ENCODE data around the gene CMTM7. TPM values are rescaled to one million over a fixed set of nuclear protein-coding genes. Genes with fewer than 3 reads are reported as not detected.
"Not testable (repeated sequence)": the region's sequence is repeated elsewhere in the genome, so short reads cannot be mapped to it uniquely, and the experiment has no call there.

The CMTM7 gene
- polyA plus RNA-seq, 1 of the 3 experiments (the other 2 are of a cell fraction) = 50.1 TPM

- Histone ChIP-seq H3K4me1 (ENCODE audit: control insufficient read depth in 1 of 2, insufficient read depth in 2 of 2, low read depth in 1 of 2, low read length in 1 of 2) (peaks cover 0 to 7% of the 10 kb centered on the region in 2 experiments; a peak in 1 of 4 replicates), H4K20me1 (ENCODE audit: insufficient read depth) (no peaks in the 10 kb centered on the region), H3K79me2 (ENCODE audit: insufficient read depth) (no peaks in the 10 kb centered on the region), H3K27me3 (ENCODE audit: insufficient read depth) (no peaks in the 10 kb centered on the region), H3K4me2 (no peak overlapping the region), H3K36me3 (replicated peaks in 1 of 2; ENCODE audit: control insufficient read depth in 1 of 2, insufficient read depth in 2 of 2, low read length in 1 of 2) (no peaks in the 10 kb centered on the region), H3K4me3 (ENCODE audit: low read depth in 2 of 2, low read length in 1 of 2) (no peak overlapping the region), H3K9me3 (no peaks in the 10 kb centered on the region), H2AFZ (ENCODE audit: low read depth) (no peak overlapping the region), H3K27ac (ENCODE audit: low read depth in 2 of 2, low read length in 1 of 2) (no peak overlapping the region), H3K9me2 (no peaks in the 10 kb centered on the region), H3F3A (replicated peaks; ENCODE audit: insufficient read depth) (no peaks in the 10 kb centered on the region), H3K9ac (no peak overlapping the region)
- no peak for DNase-seq
- TF ChIP-seq GATA2 (CRISPR knock-in tag; IDR thresholded peaks at IDR 0.05) (no peak), REST (IDR thresholded peaks at IDR 0.05; ENCODE audit: low read depth, low read length) (no peak), USF2 (IDR thresholded peaks at IDR 0.05; ENCODE audit: borderline replicate concordance, low read depth, low read length) (no peak), SMC3 (IDR thresholded peaks at IDR 0.05; ENCODE audit: low read depth, low read length) (no peak), NRF1 (IDR thresholded peaks at IDR 0.05; ENCODE audit: low read depth, low read length) (no peak), JUND (IDR thresholded peaks at IDR 0.05) (no peak)
- TF ChIP-seq, protein P1, sequence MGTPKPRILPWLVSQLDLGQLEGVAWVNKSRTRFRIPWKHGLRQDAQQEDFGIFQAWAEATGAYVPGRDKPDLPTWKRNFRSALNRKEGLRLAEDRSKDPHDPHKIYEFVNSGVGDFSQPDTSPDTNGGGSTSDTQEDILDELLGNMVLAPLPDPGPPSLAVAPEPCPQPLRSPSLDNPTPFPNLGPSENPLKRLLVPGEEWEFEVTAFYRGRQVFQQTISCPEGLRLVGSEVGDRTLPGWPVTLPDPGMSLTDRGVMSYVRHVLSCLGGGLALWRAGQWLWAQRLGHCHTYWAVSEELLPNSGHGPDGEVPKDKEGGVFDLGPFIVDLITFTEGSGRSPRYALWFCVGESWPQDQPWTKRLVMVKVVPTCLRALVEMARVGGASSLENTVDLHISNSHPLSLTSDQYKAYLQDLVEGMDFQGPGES (IDR thresholded peaks at IDR 0.05; ENCODE audit: low read depth, low read length) = no peak
- ChIA-PET POLR2A (no interaction called here), CTCF (interaction anchor here (1.4 kb wide), 1 partner anchor 86 kb away, joined by 4 read pairs; no protein-coding TSS in a partner anchor)
- 95% methylated on average over 15 of the region's 15 CpGs for WGBS (ENCODE audit: low lambda C conversion rate)
These were observed 68.5 kb downstream of the CMTM7 start for GRCh38 chr3:32460031-32460749.

DNA sequence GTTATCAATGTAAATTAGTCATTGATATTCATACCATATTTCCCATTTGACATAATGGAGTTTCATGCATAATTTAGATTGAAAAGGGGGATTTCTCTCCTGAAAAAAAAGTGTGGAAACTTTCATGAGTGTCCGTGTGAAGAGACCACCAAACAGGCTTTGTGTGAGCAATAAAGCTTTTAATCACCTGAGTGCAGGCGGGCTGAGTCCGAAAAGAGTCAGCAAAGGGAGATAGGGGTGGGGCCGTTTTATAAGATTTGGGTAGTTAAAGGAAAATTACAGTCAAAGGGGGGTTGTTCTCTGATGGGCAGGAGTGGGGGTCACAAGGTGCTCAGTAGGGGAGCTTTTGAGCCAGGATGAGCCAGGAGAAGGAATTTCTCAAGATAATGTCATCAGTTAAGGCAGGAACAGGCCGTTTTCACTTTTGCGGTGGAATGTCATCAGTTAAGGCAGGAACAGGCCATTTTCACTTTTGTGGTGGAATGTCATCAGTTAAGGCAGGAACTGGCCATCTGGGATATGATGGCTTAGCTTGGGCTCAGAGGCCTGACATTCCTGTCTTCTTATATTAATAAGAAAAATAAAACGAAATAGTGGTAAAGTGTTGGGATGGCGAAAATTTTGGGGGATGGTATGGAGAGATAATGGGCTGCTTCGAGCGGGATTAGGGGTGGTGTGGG is 69.3 kb downstream of the CMTM7 start:
- H3K79me2 ChIP-seq (ENCODE audit: insufficient read depth); H3K4me2 ChIP-seq; H3K9ac ChIP-seq; H3F3A ChIP-seq (replicated peaks; ENCODE audit: insufficient read depth); POLR2A ChIA-PET; H3K36me3 ChIP-seq (replicated peaks in 1 of 2; ENCODE audit: control insufficient read depth in 1 of 2, insufficient read depth in 2 of 2, low read length in 1 of 2); H4K20me1 ChIP-seq (ENCODE audit: insufficient read depth); H2AFZ ChIP-seq (ENCODE audit: low read depth); H3K4me3 ChIP-seq (ENCODE audit: low read depth in 2 of 2, low read length in 1 of 2); DNase-seq; H3K27ac ChIP-seq (ENCODE audit: low read depth in 2 of 2, low read length in 1 of 2); H3K9me2 ChIP-seq; H3K9me3 ChIP-seq; H3K27me3 ChIP-seq (ENCODE audit: insufficient read depth); H3K4me1 ChIP-seq (ENCODE audit: control insufficient read depth in 1 of 2, insufficient read depth in 2 of 2, low read depth in 1 of 2, low read length in 1 of 2): not testable (repeated sequence)
- TF ChIP-seq TCF12 (IDR thresholded peaks at IDR 0.05) = peak; percentile 5; the same call in 1 of the 2 replicates
- CTCF ChIA-PET = interaction anchor here (1.4 kb wide), 1 partner anchor 86 kb away, joined by 4 read pairs; no protein-coding TSS in a partner anchor
- 88% methylated on average over 10 of the region's 10 CpGs for WGBS (ENCODE audit: low lambda C conversion rate)

DNA sequence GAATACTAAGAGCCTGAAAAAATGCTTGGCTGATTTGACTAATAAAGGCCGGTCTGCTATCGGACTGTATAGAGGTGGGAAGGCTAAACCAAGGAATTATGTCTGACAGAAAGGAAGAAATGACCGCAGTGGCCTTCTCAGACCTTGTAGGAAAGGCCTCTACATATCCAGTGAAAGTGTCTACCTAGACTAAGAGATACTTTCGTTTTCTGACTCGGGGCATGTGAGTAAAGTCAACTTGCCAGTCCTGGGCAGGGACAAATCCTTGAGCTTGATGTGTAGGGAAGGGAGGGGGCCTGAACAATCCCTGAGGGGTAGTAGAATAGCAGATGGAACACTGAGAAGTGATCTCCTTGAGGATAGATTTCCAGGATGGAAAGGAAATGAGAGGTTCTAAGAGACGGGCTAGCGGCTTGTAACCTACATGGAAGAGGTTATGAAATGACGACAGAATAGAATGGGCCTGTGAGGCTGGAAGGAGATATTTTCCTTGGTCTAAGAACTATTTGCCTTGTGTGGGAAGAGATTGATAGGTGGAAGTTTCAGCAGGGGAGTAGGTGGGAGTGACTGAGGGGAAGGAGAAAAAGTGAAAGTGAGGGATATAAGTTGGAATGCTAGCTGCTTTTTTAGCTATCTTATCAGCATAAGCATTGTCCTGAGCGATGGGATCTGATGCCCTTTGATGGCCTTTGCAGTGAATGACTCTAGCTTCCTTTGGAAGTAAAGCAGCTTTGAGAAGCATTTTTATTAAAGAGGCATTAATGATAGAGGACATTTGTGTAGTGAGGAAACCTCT is 70.7 kb downstream of the CMTM7 start:
- CTCF ChIA-PET = interaction anchor here (1.3 kb wide), 1 partner anchor 61 kb away, joined by 3 read pairs; no protein-coding TSS in a partner anchor
- H3K27me3 ChIP-seq (ENCODE audit: insufficient read depth); H3K4me1 ChIP-seq (ENCODE audit: control insufficient read depth in 1 of 2, insufficient read depth in 2 of 2, low read depth in 1 of 2, low read length in 1 of 2); H4K20me1 ChIP-seq (ENCODE audit: insufficient read depth); H3K4me3 ChIP-seq (ENCODE audit: low read depth in 2 of 2, low read length in 1 of 2); H2AFZ ChIP-seq (ENCODE audit: low read depth); POLR2A ChIA-PET; H3K9me2 ChIP-seq; H3K9ac ChIP-seq; H3K27ac ChIP-seq (ENCODE audit: low read depth in 2 of 2, low read length in 1 of 2); H3K4me2 ChIP-seq; H3K9me3 ChIP-seq; H3K79me2 ChIP-seq (ENCODE audit: insufficient read depth); H3K36me3 ChIP-seq (replicated peaks in 1 of 2; ENCODE audit: control insufficient read depth in 1 of 2, insufficient read depth in 2 of 2, low read length in 1 of 2); DNase-seq; H3F3A ChIP-seq (replicated peaks; ENCODE audit: insufficient read depth): not testable (repeated sequence)
- WGBS (ENCODE audit: low lambda C conversion rate) = 96% methylated on average over 9 of the region's 9 CpGs

All from SK-N-SH (cell line).